NCI-H146 treated with DMSO at 0.1 percent for 48 hours (cell line): ENCODE data around the gene PPP1R11.
A peak's percentile ranks its signal among the peaks of the same experiment; 100 is the strongest.
"Not testable (repeated sequence)": the region's sequence is repeated elsewhere in the genome, so short reads cannot be mapped to it uniquely, and the experiment has no call there.

Source experiments
- DNase-seq: peaks from one replicate; lab custom pipeline; 2025; ENCODE audit not compliant: unreplicated experiment; lab: John Stamatoyannopoulos, UW

PPP1R11 gene

GRCh38 chr6:30066577-30067459 is at the start of gene PPP1R11:
Gene PPP1R11, plus strand, starts transcription at chr6:30067198. Its CDS starts 213 bp downstream, at chr6:30067411.
- DNase-seq, result peak; percentile 98

DNA sequence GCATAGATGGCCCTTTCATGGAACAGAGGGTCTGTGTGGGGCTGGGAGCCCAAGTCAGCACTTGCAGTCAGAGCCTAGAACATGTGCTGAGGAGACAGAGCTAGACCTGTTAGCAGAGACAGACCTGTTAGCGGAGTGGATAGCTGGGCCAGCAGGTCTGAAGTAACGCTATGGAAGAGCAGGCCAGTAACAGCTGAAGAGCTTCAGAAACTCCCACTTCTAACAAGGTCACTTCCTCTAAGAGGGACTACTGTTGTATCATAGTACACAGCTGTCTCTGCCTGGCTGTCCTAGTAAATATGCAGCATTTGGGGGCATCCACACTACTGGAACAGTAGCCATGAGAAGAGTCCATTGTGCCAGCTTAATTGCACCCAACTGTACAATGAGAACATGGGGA is 47.2 kb upstream of the PPP1R11 start:
- no peak for DNase-seq

GRCh38 chr6:30020626-30021025 is 46.4 kb upstream of the PPP1R11 start:
- no peak for DNase-seq

- no peak for DNase-seq
Observed at GRCh38 chr6:30022189-30022588, 44.8 kb upstream of the PPP1R11 start.

DNA sequence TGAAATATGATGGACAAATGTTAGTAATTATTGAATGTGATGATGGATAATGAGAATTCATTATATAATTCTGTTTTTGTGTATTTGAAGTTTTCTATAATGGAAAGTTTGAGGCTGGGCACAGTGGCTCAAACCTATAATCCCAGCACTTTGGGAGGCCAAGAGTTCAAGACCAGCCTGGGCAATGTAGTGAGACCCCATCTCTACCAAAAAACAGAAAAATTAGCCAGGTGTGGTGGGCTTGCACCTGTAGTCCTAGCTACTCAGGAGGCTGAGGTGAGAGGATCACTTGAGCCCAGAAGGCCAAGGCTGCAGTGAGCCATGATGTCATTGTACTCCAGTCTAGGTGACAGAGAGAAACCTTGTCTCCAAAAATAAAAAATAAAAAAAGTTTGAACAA is 44.3 kb upstream of the PPP1R11 start:
- not testable (repeated sequence) for DNase-seq

DNA sequence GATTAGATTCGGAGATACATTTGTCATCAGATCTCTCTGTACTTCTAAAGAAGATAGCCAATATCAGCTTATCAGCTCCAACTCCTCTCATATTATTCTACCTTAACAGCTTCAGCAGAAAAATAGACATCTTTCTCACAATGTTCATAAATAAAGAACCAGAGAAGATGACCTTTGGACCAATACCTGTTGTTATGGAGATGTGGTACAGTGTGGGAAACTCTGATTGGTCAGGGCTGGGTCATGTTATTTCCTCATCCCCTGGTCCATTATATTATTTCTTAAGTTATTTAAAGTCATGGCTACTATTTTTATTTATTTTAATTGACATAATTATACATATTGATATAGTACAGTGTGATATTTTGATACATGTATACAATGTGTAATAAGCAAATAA is 41.8 kb upstream of the PPP1R11 start:
- no peak for DNase-seq

DNA sequence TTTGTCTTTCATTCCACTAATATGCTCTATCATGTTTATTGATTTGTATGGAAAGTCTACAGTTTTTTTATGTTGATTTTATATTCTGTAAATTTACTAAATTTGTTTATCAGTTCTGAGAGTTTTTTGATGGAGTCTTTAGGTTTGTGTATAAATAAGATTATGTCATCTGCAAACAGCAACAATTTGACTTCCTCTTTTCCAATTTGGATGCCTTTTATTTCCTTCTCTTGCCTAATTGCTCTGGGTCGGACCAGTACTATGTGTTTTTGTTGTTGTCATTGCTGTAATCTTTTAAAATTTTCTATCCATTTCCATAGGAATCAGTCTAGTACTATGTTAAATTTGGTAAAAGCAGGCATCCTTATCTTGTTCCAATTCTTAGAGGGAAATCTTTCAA is 37.4 kb upstream of the PPP1R11 start:
- DNase-seq, result no peak

GRCh38 chr6:30031381-30031780 is 35.6 kb upstream of the PPP1R11 start:
- DNase-seq, result no peak

DNA sequence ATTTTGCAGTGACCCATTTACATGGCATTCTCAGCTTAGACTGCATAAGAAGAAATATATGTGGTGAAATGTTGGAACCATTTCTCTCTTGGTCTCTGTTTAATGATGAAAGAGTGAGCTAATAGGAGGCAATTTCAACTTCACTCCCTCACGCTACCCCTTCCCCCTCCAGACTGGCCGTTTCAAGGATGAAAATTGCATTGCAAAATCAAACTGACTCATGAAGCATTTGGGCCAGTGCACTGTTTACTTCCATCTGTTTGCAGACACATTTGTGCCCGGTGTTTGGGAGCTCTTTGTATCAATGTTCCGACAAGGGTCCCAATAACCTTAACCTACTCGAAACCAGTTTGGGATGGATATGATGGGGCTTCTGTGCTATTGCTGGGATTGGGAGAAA is 33.6 kb upstream of the PPP1R11 start:
- not testable (repeated sequence) for DNase-seq

DNA sequence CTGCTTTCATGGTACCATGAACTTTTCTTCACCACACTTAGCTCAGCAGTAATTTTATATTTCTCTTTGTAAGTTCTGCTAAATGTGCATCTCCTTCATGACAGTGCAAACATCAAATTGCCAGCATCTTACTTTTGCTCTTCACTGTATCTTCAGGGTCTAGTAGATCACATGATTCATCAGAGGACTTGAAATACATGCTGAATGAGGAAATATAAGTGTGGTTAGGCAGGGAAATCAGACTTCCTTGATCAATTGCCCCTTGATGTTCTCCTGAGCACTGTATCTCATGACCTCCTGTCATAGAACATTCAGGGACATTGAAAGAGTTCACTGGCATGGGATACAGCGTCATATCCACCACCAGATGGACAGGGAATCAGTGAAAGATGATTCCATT is 31.2 kb upstream of the PPP1R11 start:
- no peak for DNase-seq

DNA sequence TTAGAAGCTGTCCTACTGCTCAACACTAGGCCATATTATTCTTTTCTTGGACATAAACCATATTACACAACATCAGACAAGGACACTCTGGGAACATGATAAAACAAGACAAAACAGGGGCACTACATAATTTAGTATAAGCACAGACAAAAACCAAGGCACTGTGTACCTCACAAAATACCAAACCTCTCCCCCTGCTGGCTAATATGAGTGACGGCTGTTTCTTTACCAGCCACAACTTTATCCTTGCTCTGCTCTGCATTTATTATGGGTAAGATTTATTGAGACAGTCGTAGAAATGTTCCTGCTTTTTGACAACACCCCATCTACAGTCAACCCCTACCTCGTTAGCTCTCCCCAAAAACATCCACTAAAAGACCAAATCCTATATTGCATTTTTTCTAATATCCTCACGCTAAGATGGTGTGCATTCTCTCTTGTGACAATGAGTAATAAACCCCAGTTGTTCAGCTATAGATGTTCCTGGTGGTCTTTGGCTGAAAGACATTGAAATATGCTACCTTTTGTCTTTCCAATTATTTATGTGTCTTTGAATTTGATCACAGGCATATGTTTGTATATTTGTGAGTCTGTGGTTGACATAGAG is 29.7 kb upstream of the PPP1R11 start:
- peak; percentile 0 for DNase-seq

DNA sequence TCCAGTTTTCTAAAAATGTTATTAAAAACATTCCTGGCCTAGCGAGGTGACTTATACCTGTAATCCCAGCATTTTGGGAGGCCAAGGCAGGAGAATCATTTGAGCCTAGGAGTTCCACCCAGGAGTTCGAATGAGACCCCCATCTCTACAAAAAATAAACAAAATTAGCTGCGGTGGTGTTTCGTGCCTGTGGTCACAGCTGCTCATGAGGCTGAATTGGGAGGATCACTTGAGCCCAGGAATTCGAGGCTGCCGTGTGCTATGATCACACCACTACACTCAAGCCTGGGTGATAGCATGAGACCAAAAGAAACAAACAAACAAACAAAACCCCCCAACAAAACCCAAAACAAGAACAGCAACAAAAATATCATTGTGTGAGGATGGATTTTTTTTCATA is 25.8 kb upstream of the PPP1R11 start:
- no peak for DNase-seq

- no peak for DNase-seq
Observed at GRCh38 chr6:30041821-30042220, 25.2 kb upstream of the PPP1R11 start.

DNA sequence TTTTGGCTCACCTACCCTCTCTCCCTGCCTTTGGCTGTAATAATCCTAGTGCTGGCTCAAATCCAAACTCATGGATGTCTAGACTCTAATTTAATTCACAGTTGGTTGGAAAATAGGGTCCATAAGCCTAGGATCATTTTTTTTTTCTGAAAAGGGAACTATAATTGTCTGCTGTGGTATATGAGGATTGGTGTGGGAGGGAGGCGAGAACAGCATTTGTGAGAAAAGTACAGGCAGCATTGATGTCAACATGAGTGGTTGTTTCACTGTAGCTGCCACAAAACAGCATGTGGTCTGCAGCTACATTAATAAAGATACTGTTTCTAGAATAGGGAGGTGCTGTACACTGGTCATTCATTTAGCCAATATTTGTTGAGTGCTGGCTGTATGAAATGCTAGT is 24.5 kb upstream of the PPP1R11 start:
- no peak for DNase-seq

GRCh38 chr6:30042914-30043313 is 24.1 kb upstream of the PPP1R11 start:
- DNase-seq, result no peak

DNA sequence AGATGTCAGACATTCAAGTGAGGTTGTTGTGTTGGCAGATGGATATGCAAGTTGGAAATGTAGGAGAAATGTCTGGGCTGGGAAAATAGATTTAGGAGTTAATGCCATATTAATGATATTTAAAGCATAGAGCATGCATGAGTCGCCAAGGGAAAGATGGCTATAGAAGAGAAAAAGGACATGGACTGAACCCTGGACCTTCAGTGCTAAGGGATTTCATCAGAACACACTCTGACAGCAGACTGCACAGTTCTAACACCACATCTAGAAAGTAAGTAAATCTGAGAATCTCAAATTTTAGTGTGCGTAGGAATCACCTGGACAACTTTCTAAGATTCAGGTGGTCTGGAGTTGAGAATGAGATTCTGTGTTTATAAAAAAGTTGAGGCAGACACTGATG is 23.3 kb upstream of the PPP1R11 start:
- no peak for DNase-seq

- no peak for DNase-seq
Observed at GRCh38 chr6:30044630-30045029, 22.4 kb upstream of the PPP1R11 start.

DNA sequence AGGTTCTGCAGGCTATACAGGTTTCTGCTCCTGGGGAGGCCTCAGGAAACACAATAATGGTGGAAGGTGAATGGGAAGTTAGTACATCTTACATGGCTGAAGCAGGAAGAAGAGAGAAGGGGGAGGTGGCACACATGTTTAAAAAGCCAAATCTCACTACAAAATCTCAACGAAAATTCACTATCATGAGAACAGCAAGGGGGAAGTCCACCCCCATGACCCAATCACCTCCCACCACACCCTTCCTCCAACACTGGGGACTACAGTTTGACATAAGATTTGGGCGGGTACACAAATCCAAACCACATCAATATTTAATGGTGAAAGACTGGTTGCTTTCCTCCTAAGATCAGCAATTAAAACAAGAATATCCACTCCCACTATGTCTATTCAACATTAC is 19.8 kb upstream of the PPP1R11 start:
- DNase-seq, result no peak

DNA sequence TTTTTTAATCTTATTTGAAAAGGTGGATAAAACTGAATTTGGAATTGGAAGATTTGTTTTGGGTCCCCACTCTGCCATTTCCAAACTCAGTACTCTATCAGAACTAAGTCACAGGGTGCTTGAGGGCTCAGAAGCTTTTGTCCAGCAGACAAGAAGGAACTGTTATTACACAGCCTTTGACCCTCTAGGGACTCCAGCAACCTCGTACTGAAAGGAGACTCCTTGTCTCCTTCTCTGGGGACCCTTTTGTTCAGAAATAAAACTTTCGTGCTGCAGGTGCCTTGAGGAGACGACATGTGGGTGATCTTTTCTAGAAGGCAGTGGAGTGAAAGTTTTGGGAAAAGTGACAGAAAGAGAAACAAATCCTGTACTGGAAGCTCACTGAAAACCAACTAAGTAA is 13.3 kb upstream of the PPP1R11 start:
- DNase-seq, result no peak

GRCh38 chr6:30055513-30055912 is 11.5 kb upstream of the PPP1R11 start:
- DNase-seq, result no peak

GRCh38 chr6:30060606-30061091 is 6.3 kb upstream of the PPP1R11 start:
- no peak for DNase-seq

GRCh38 chr6:30061092-30061857 is 5.7 kb upstream of the PPP1R11 start, which contains the start of gene POLR1H:
Gene POLR1H, plus strand, starts transcription at chr6:30061265. Its CDS starts 260 bp downstream, at chr6:30061525.
- DNase-seq, result peak; percentile 89
